Smooth muscle cell (in vitro differentiated cells): Measurements from ENCODE around the gene PPM1M. TPM values are rescaled to one million over a fixed set of nuclear protein-coding genes. Genes with fewer than 3 reads are reported as not detected.

ENCODE experiments used
- DNase-seq: peaks from one replicate; lab custom pipeline; 2025; ENCODE audit not compliant: unreplicated experiment; lab: John Stamatoyannopoulos, UW
- H2AFZ ChIP-seq: fragments of 200-600 bp; sonication (generic); 2 replicates; pipeline ENCODE4 v1.6.0; 2016; ENCODE audit warnings: antibody characterized with exemption, low read depth, mild to moderate bottlenecking
- H3F3A ChIP-seq: fragments of 200-600 bp; sonication (generic); 2 replicates; pipeline ENCODE4 v1.6.0; 2017; ENCODE audit warnings: antibody characterized with exemption, low read depth
- H3K27ac ChIP-seq: fragments of 200-600 bp; sonication (generic); 2 replicates; pipeline ENCODE4 v1.5.1; 2016; ENCODE audit warnings: low read depth, mild to moderate bottlenecking
- H3K27me3 ChIP-seq: fragments of 200-600 bp; sonication (generic); 2 replicates; pipeline ENCODE4 v1.6.1; 2016; ENCODE audit warnings: low read depth, mild to moderate bottlenecking
- H3K36me3 ChIP-seq: fragments of 200-600 bp; sonication (generic); 2 replicates; pipeline ENCODE4 v1.5.1; 2016; ENCODE audit warnings: low read depth
- H3K4me1 ChIP-seq: fragments of 200-600 bp; sonication (generic); 2 replicates; pipeline ENCODE4 v1.5.1; 2016; ENCODE audit warnings: low read depth
- H3K4me2 ChIP-seq: fragments of 200-600 bp; sonication (generic); 2 replicates; pipeline ENCODE4 v1.6.0; 2016; ENCODE audit warnings: mild to moderate bottlenecking
- H3K4me3 ChIP-seq: fragments of 200-600 bp; sonication (generic); 2 replicates; pipeline ENCODE4 v1.5.1; 2016; ENCODE audit warnings: mild to moderate bottlenecking
- H3K79me2 ChIP-seq: fragments of 200-600 bp; sonication (generic); 2 replicates; pipeline ENCODE4 v1.6.0; 2016; ENCODE audit warnings: low read depth, mild to moderate bottlenecking
- H3K9ac ChIP-seq: fragments of 200-600 bp; sonication (generic); 2 replicates; pipeline ENCODE4 v1.6.0; 2016; ENCODE audit warnings: low read depth
- H3K9me3 ChIP-seq: fragments of 200-600 bp; sonication (generic); replicated peaks from 2 replicates; pipeline ENCODE4 v1.5.1; 2016; ENCODE audit warnings: low read depth
- H4K20me1 ChIP-seq: fragments of 200-600 bp; sonication (generic); 2 replicates; pipeline ENCODE4 v1.6.0; 2016; ENCODE audit warnings: low read depth
- WGBS: methylation state at CpG from one replicate; pipeline ENCODE4 v1.1.7; 2016; ENCODE audit warnings: low lambda C conversion rate; 5-methylcytosine and 5-hydroxymethylcytosine counted together
- polyA plus RNA-seq: library from polyadenylated mRNA; unstranded; fragments of >200 nt; fragmentation: Nextera tagmentation; extraction: Ambion mirVana; gene quantifications from 2 replicates; pipeline ENCODE4 v1.2.1, GENCODE V29; 2016
- total RNA-seq: library from RNA; depleted of rRNA; stranded (reverse); fragments of >200 nt; gene quantifications from 2 replicates; pipeline ENCODE4 v1.2.3, GENCODE V29; 2014
- TF ChIP-seq, protein P1 (sequence below): fragments of 200-600 bp; sonication (generic); IDR thresholded peaks from 2 replicates; pipeline ENCODE4 v1.5.1; 2017; ENCODE audit warnings: borderline replicate concordance, mild to moderate bottlenecking, antibody characterized with exemption; ENCODE audit not compliant: insufficient read depth, poor library complexity, severe bottlenecking

PPM1M gene
- total and polyA plus RNA-seq, 2 experiments from 2014 or later = 7.0 to 11.0 TPM

DNA sequence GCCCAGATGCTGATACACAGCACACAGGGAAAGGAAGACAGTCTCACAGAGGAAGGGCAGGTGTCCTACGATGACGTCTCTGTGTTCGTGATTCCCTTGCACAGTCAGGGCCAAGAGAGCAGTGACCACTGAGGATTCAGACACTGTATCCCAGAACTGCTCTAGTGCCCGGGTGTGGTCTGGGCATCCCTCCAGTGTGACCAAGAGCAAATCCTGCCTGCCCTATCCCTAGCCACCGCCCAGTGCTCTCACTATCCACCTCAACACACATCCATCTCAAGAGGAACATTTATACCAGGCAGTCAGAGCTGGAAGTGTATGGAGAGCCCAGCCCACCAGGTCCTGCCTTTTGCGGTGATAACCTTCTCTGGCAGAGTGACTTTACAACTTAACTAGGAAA lies 4.1 kb downstream of the PPM1M start:
- DNase-seq = no peak
- Histone ChIP-seq H2AFZ (no peak overlapping the region), H3K4me1 (peaks cover 4% of the 10 kb centered on the region), H3K9ac (no peak overlapping the region), H3K4me2 (no peak overlapping the region), H3K27me3 (no peaks in the 10 kb centered on the region), H3K4me3 (no peak overlapping the region), H3K36me3 (no peaks in the 10 kb centered on the region), H3F3A (peaks cover 9% of the 10 kb centered on the region), H3K9me3 (no peaks in the 10 kb centered on the region), H3K79me2 (no peaks in the 10 kb centered on the region), H4K20me1 (peaks cover 17% of the 10 kb centered on the region), H3K27ac (no peak overlapping the region)
- TF ChIP-seq, protein P1, sequence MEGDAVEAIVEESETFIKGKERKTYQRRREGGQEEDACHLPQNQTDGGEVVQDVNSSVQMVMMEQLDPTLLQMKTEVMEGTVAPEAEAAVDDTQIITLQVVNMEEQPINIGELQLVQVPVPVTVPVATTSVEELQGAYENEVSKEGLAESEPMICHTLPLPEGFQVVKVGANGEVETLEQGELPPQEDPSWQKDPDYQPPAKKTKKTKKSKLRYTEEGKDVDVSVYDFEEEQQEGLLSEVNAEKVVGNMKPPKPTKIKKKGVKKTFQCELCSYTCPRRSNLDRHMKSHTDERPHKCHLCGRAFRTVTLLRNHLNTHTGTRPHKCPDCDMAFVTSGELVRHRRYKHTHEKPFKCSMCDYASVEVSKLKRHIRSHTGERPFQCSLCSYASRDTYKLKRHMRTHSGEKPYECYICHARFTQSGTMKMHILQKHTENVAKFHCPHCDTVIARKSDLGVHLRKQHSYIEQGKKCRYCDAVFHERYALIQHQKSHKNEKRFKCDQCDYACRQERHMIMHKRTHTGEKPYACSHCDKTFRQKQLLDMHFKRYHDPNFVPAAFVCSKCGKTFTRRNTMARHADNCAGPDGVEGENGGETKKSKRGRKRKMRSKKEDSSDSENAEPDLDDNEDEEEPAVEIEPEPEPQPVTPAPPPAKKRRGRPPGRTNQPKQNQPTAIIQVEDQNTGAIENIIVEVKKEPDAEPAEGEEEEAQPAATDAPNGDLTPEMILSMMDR = no peak
- WGBS = 99% methylated on average over 6 of the region's 6 CpGs

DNA sequence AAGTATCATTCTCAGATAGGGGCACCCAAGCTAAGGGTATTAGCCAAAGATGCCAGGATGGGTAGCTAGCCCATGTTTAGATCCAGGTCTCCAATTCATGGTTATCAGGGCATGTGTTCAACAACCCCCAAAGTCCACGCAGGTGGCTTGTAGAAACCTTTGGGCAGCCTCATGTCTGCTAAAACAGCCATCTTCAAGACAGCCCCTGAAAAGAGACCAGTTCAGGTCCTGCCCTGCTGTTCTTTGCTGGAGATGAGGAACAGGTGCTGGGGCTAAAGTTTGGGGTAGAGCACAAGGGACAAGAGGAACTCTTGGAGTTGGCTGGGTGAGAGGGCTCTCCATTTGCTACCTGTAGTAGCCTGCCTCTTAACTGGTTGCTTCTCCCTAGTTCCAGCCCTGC lies 4.6 kb downstream of the PPM1M start:
- no peaks in the 10 kb centered on the region for H3K36me3 ChIP-seq
- no peak overlapping the region for H3K9ac ChIP-seq
- H3K9me3 ChIP-seq = no peaks in the 10 kb centered on the region
- no peaks in the 10 kb centered on the region for H3K27me3 ChIP-seq
- 100% methylated on average over 1 of the region's 1 CpG for WGBS
- peaks cover 9% of the 10 kb centered on the region for H3F3A ChIP-seq
- DNase-seq = no peak
- H2AFZ ChIP-seq = no peak overlapping the region
- no peak overlapping the region for H3K27ac ChIP-seq
- no peaks in the 10 kb centered on the region for H3K79me2 ChIP-seq
- TF ChIP-seq, protein P1 = no peak
- H3K4me2 ChIP-seq = no peak overlapping the region
- no peak overlapping the region for H3K4me3 ChIP-seq
- H3K4me1 ChIP-seq = peaks cover 4% of the 10 kb centered on the region
- peaks cover 19% of the 10 kb centered on the region for H4K20me1 ChIP-seq

DNA sequence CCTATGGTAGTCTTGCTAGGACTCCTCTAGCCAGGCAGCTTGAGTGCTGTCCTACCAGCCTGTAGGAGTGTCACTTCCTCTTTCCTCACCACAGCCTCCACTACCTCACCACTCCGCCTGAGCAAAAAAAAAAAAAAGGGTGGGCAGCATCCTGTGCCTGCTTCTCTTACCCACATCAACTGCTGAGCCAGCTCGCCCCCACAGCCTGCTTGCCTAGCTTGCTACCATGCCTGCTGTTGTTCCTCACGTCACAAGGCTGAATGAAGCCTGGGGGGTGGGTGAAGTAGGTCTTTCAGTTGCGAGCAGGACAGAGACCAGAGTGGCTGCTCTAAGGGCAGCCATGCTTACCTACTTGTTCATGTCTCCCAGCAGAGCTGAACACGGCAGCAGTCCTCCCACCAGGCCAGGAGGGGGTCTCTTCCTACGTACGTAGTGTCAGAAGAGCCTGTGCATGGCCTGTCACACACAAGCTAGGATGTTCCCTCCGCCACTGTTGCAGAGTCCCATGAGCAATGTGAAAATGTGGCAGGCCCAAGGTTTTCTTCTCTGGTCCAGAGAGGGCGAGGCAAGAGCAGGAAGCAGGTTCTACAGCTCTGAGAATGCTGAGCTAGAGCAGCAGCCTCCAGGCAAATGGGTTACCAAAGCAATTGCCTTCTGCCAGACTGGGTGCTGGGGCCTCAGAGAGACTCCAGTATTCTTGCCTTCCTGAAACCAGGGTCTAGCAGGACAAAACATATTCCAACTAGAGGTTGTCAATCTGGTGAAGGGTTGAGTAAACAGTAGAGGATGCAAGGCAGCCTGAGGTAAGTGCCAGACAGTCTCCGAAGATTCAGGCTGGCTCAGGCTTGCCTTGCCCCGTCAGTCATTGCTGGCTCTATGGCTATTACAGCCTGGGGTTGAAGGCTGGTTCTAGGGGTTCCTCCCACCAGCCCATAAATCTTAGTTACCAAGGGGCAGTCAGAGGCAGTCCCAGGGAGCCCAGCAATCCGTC lies 8.1 kb downstream of the PPM1M start:
- H2AFZ ChIP-seq = no peak overlapping the region
- H3K27ac ChIP-seq = peak overlapping the region; percentile 55
- H3K27me3 ChIP-seq = no peaks in the 10 kb centered on the region
- WGBS = 76% methylated on average over 12 of the region's 12 CpGs
- H3K4me1 ChIP-seq = no peaks in the 10 kb centered on the region
- no peaks in the 10 kb centered on the region for H3K9me3 ChIP-seq
- H3K36me3 ChIP-seq = peaks cover 7% of the 10 kb centered on the region
- H3K79me2 ChIP-seq = no peaks in the 10 kb centered on the region
- H3K4me2 ChIP-seq = no peak overlapping the region
- H4K20me1 ChIP-seq = peaks cover 50% of the 10 kb centered on the region
- H3K4me3 ChIP-seq = no peak overlapping the region
- no peak overlapping the region for H3K9ac ChIP-seq
- DNase-seq = no peak
- peaks cover 9% of the 10 kb centered on the region for H3F3A ChIP-seq
- TF ChIP-seq, protein P1 = no peak

DNA sequence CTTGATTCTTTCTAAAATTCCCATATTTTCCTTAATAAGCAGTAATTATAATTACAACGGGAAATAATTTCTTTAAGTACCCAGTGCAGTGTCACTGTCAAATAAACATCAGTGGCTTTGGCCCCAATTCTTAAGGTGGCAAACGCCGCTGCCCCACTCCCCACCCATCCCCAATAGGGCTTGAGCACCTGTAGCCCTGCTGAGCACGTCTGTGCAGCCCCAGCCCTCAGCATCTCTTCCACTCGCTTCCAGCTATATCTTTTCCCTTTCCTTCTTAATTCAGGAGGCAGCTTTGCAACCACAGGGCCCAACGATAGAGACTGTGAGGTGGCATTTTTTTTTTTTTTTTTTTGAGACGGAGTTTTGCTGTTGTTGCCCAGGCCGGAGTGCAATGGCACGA lies 9.0 kb downstream of the PPM1M start:
- Histone ChIP-seq H4K20me1 (peaks cover 60% of the 10 kb centered on the region), H3F3A (peaks cover 10% of the 10 kb centered on the region), H3K4me2 (no peak overlapping the region), H3K27me3 (no peaks in the 10 kb centered on the region), H3K4me3 (no peak overlapping the region), H2AFZ (no peak overlapping the region), H3K79me2 (no peaks in the 10 kb centered on the region), H3K9me3 (no peaks in the 10 kb centered on the region), H3K4me1 (no peaks in the 10 kb centered on the region), H3K27ac (no peak overlapping the region), H3K36me3 (peaks cover 14% of the 10 kb centered on the region), H3K9ac (no peak overlapping the region)
- no peak for DNase-seq
- TF ChIP-seq, protein P1 = no peak
- WGBS = 95% methylated on average over 9 of the region's 9 CpGs
